Stimulated activated CD4-positive, alpha-beta T cell treated with anti-CD3 and anti-CD28 coated beads, Interleukin-4, amount 100 ng/mL, for 48 hours (primary cell): ENCODE results near the gene KCNQ4.

ENCODE experiments used
- DNase-seq, 2 donors: peaks; one replicate each; pipeline ENCODE4 v3.0.0-alpha.2; 2020; ENCODE audit warnings: low read depth in 2 of 2

Gene KCNQ4

GRCh38 chr1:40794974-40795715 lies 11.6 kb downstream of the KCNQ4 start:
- no peak for DNase-seq

- no peak for DNase-seq
Measured at GRCh38 chr1:40795811-40796586, 12.4 kb downstream of the KCNQ4 start.

- no peak for DNase-seq
Measured at GRCh38 chr1:40796939-40797667, 13.5 kb downstream of the KCNQ4 start.

GRCh38 chr1:40797668-40798010 lies 14.1 kb downstream of the KCNQ4 start:
- DNase-seq: no peak

- no peak for DNase-seq
Measured at GRCh38 chr1:40798366-40799281, 15.0 kb downstream of the KCNQ4 start.

- DNase-seq: no peak
Measured at GRCh38 chr1:40799351-40799867, 15.8 kb downstream of the KCNQ4 start.

- no peak for DNase-seq
Measured at GRCh38 chr1:40801742-40802077, 18.1 kb downstream of the KCNQ4 start.

GRCh38 chr1:40802078-40802741 lies 18.6 kb downstream of the KCNQ4 start:
- DNase-seq: peak; percentile 80 to 81

DNA sequence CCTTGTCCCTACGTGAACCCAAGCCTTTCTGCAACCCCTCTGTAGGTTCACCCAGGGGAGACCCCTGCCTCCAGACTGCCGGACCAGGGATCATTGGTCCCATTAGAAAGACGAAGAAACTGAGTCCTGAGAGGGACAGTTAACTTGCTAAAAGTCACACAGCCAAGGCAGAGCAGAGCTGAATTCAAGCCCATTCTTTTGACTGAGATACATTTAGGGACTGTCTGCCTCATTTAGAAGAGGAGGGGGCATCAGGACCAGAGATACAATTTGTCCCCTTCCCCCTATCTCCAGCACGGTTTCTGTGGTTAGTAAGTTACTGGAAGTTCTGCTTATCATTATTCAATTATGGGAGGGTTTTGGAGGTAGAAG lies 19.1 kb downstream of the KCNQ4 start:
- no peak for DNase-seq

DNA sequence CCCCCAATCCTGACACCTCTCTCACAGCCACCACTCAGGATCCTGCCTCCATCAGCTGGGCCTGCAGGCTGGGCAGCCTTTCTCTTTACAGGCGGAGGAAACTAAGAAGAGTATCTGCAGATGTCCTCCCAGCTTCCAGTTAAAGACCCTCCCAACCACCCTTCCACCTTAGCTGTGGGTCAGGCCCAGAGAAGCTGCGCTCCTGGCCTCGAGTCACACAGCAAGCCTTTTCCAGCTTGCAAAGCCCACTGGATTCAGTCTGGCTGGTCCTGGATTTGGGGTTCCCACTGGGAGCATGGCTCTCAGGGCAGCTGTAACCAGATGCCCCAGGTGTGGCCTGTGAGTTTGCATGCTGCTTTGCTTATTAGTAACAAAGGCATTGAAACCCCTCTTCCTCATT lies 19.9 kb downstream of the KCNQ4 start:
- no peak for DNase-seq

- DNase-seq: no peak
Measured at GRCh38 chr1:40803902-40804301, 20.3 kb downstream of the KCNQ4 start.

GRCh38 chr1:40806240-40806639 lies 22.7 kb downstream of the KCNQ4 start:
- DNase-seq: no peak

GRCh38 chr1:40806731-40807695 lies 23.4 kb downstream of the KCNQ4 start:
- DNase-seq: no peak

GRCh38 chr1:40808002-40808401 lies 24.4 kb downstream of the KCNQ4 start:
- no peak for DNase-seq

- DNase-seq: no peak
Measured at GRCh38 chr1:40808444-40808843, 24.9 kb downstream of the KCNQ4 start.

DNA sequence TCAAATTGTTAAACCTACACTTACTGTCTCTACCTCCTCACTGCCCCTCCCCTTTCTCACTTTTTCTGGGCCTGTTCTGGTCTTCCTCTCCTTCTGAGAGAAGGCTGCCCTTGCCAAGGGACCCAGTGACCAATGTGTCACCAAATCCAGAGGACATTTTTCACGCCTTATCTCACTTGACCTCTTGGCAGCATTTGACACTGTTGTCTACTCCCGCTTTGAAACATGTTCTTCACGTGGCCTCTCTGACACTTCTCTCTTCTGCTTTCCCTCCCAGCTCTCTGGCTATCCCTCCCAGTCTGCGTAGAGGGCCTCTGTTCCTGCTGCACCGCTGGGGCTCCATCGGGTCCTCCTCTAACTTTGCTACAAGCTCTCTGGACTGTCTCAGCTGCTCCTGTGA lies 25.3 kb downstream of the KCNQ4 start:
- DNase-seq: no peak

- DNase-seq: no peak
Measured at GRCh38 chr1:40810927-40811326, 27.3 kb downstream of the KCNQ4 start.

- no peak for DNase-seq
Measured at GRCh38 chr1:40815420-40815819, 31.8 kb downstream of the KCNQ4 start.

- DNase-seq: no peak
Measured at GRCh38 chr1:40817791-40818263, 34.2 kb downstream of the KCNQ4 start.
